K562 (cell line): ENCODE data around the gene CAST. TPM values are rescaled to one million over a fixed set of nuclear protein-coding genes. Genes with fewer than 3 reads are reported as not detected.

ENCODE experiments used
- ATAC-seq: fragments of 200-7000 bp; cut with Tn5 transposase; 3 replicates; pipeline ENCODE4 v1.9.1; 2020; ENCODE audit warnings: moderate library complexity
- BruUV-seq: library from RNA; stranded (reverse); fragments of 400-500 nt; replicated peaks from 2 replicates; lab custom pipeline; 2021; lab: Mats Ljungman, UMichigan
- CTCF ChIA-PET: fragments of 300-600 bp; formaldehyde crosslinking; extraction: SDS; loops from one replicate; lab custom pipeline; 2021; ENCODE audit warnings: low intra/inter-chr PET ratio; lab: Yijun Ruan, JAX
- POLR2A ChIA-PET: fragments of 300-600, 350-650 bp; sonication (Branson Sonifier 250); formaldehyde crosslinking; extraction: SDS; loops from one replicate; lab custom pipeline; 2021; ENCODE audit warnings: antibody characterized with exemption, inconsistent platforms; lab: Yijun Ruan, JAX
- DNase-seq, 4 experiments: peaks; one replicate each; pipeline versions ENCODE4 v3.0.0 to v3.0.0-alpha.2; 2011 to 2018; ENCODE audit warnings: low spot score in 3 of 4, mixed read lengths in 3 of 4; ENCODE audit errors: extremely low read depth in 1 of 4
- FAIRE-seq: peaks from 2 replicates; lab custom pipeline; 2011; peaks lifted over from hg19 to GRCh38; lab: Jason Lieb, UNC
- H2AFZ ChIP-seq: 2 replicates; pipeline ENCODE4 v1.6.0; 2011; ENCODE audit warnings: low read depth, low read length, control low read depth, inconsistent platforms
- H3K27ac ChIP-seq: fragments of 200-600 bp; 3 replicates; pipeline ENCODE4 v1.8.0; 2011; ENCODE audit warnings: low read depth, mild to moderate bottlenecking, control low read depth, inconsistent platforms, low read length, moderate library complexity, mixed read lengths; ENCODE audit errors: extremely low read depth
- H3K27me3 ChIP-seq, 2 experiments: fragments of 300-600 bp in 1 of 2; 2 replicates in 1 of 2; 3 replicates in 1 of 2; pipeline versions ENCODE4 v1.6.0 to v1.8.0; 2011; ENCODE audit warnings: inconsistent platforms in 2 of 2, low read length in 2 of 2, mild to moderate bottlenecking in 1 of 2, mixed read lengths in 1 of 2, moderate library complexity in 1 of 2; ENCODE audit not compliant: control insufficient read depth in 2 of 2, insufficient read depth in 2 of 2
- H3K36me3 ChIP-seq: fragments of 300-600 bp; 3 replicates; pipeline ENCODE4 v1.8.0; 2011; ENCODE audit warnings: mild to moderate bottlenecking, low read length, inconsistent platforms; ENCODE audit not compliant: control insufficient read depth, insufficient read depth
- H3K4me1 ChIP-seq, 2 experiments: fragments of 200-600 bp in 1 of 2; replicated peaks in 1 of 2; 2 replicates in 1 of 2; 3 replicates in 1 of 2; pipeline versions ENCODE4 v1.5.1 to v1.8.0; 2011; ENCODE audit warnings: inconsistent platforms in 2 of 2, low read length in 2 of 2, mild to moderate bottlenecking in 1 of 2, mixed read lengths in 1 of 2, moderate library complexity in 1 of 2; ENCODE audit not compliant: control insufficient read depth in 2 of 2, insufficient read depth in 2 of 2
- H3K4me2 ChIP-seq: 2 replicates; pipeline ENCODE4 v1.6.1; 2011; ENCODE audit warnings: low read length, control low read depth, inconsistent platforms, mixed read lengths; ENCODE audit not compliant: insufficient read depth
- H3K4me3 ChIP-seq: fragments of 200-600 bp; sonication (generic), shearing (Covaris generic); 2 replicates; pipeline ENCODE4 v1.5.1; 2016; ENCODE audit warnings: control low read depth, inconsistent platforms
- H3K79me2 ChIP-seq: fragments of 200-600 bp; 3 replicates; pipeline ENCODE4 v1.8.0; 2011; ENCODE audit warnings: low read length, inconsistent platforms; ENCODE audit not compliant: control insufficient read depth, insufficient read depth
- H3K9ac ChIP-seq, 2 experiments: 2 replicates each; pipeline versions ENCODE4 v1.6.0 to v1.6.1; 2011; ENCODE audit warnings: low read depth in 2 of 2, low read length in 2 of 2, control low read depth in 1 of 2, inconsistent platforms in 1 of 2, mild to moderate bottlenecking in 1 of 2, mixed read lengths in 1 of 2; ENCODE audit not compliant: insufficient read depth in 1 of 2
- H3K9me1 ChIP-seq: one replicate; pipeline ENCODE4 v1.6.0; 2011; ENCODE audit warnings: inconsistent platforms, mild to moderate bottlenecking, low read length, moderate library complexity; ENCODE audit not compliant: control insufficient read depth, insufficient read depth
- H3K9me3 ChIP-seq: replicated peaks from 2 replicates; pipeline ENCODE4 v1.5.1; 2011; ENCODE audit warnings: low read depth, low read length, inconsistent platforms; ENCODE audit not compliant: control insufficient read depth, insufficient read depth
- H4K20me1 ChIP-seq: replicated peaks from 2 replicates; pipeline ENCODE4 v1.6.1; 2011; ENCODE audit warnings: low read length, inconsistent platforms, mixed read lengths; ENCODE audit not compliant: control insufficient read depth, insufficient read depth
- ESRRA ChIP-seq: fragments of 450-650 bp; IDR thresholded peaks from 2 replicates; pipeline ENCODE4 v1.6.1; 2014; ENCODE audit warnings: low read depth, mild to moderate bottlenecking, moderate library complexity, borderline replicate concordance
- SMAD2 ChIP-seq: fragments of 150-350 bp; IDR thresholded peaks from 2 replicates; pipeline ENCODE4 v1.6.1; 2014; ENCODE audit warnings: low read depth, mild to moderate bottlenecking, low read length
- WGBS: fragments of 100-300 bp; shearing (Covaris generic); methylation state at CpG from one replicate; pipeline ENCODE4 v1.1.6; 2016; ENCODE audit warnings: low coverage, mixed read lengths; ENCODE audit not compliant: insufficient coverage; ENCODE audit errors: missing lambda C conversion rate; 5-methylcytosine and 5-hydroxymethylcytosine counted together
- in situ Hi-C: fragments of 300-500 bp; cut with MboI; formaldehyde crosslinking; loops from 4 replicates; pipeline ENCODE4 v1.15.0; 2018; ENCODE audit warnings: inconsistent platforms, mixed read lengths
- intact Hi-C: fragments of 100-400 bp; cut with micrococcal nuclease; formaldehyde crosslinking; loops from 2 replicates; pipeline ENCODE4 v1.14.2; 2022
- polyA plus RNA-seq, 8 experiments: library from polyadenylated mRNA; depleted of rRNA in 4 of 8; stranded (reverse) in 5 of 8; unstranded in 3 of 8; fragments of >200 nt; fragmentation: Nextera tagmentation in 2 of 8; fragmentation: Illumina TruSeq in 1 of 8; extraction: Ambion mirVana in 2 of 8; extraction: Trizol in 1 of 8; gene quantifications; 2 replicates each; pipeline versions ENCODE4 v1.2.1 to v1.2.3, GENCODE V29; 2011 to 2014; ENCODE audit warnings: inconsistent platforms in 1 of 8, missing spikeins in 1 of 8
- total RNA-seq, 7 experiments: library from RNA; depleted of rRNA in 6 of 7; stranded (reverse); fragments of >200 nt in 6 of 7; fragmentation: Illumina TruSeq in 2 of 7; extraction: Trizol in 2 of 7; gene quantifications; 2 replicates each; pipeline versions ENCODE4 v1.2.1 to v1.2.3, GENCODE V29; 2011 to 2021; ENCODE audit warnings: low replicate concordance in 1 of 7
- TF ChIP-seq, protein P1 (sequence below): sonication (generic); formaldehyde crosslinking; IDR thresholded peaks from 2 replicates; pipeline ENCODE4 v1.8.1; 2023; ENCODE audit warnings: mild to moderate bottlenecking, missing genetic modification reagents

Gene CAST
- total and polyA plus RNA-seq, 9 of the 15 experiments (the other 6 are each of a cell fraction or from before 2014, with no cell fraction given), result 55.5 to 136 (median 86.1) TPM

- Histone ChIP-seq H3K4me2 (no peak overlapping the region), H3K4me1 (peaks cover 0 to 17% of the 10 kb centered on the region in 2 experiments; a peak in 4 of 5 replicates), H4K20me1 (no peaks in the 10 kb centered on the region; the same call in 1 of the 2 replicates), H3K27ac (no peak overlapping the region), H2AFZ (no peak overlapping the region), H3K36me3 (no peaks in the 10 kb centered on the region), H3K9me3 (no peaks in the 10 kb centered on the region), H3K9ac (no peak overlapping the region), H3K27me3 (peaks cover 11 to 28% of the 10 kb centered on the region in 2 experiments; a peak in 4 of 5 replicates), H3K4me3 (no peak overlapping the region)
- in situ Hi-C loops, result no loop called here
- ATAC-seq, result no peak
- BruUV-seq, result no TSS peak
- FAIRE-seq, result no peak
- POLR2A ChIA-PET, result no interaction called here
- 5% methylated on average over 4 of the region's 4 CpGs for WGBS
- TF ChIP-seq SMAD2 (no peak), ESRRA (no peak)
- TF ChIP-seq, protein P1, sequence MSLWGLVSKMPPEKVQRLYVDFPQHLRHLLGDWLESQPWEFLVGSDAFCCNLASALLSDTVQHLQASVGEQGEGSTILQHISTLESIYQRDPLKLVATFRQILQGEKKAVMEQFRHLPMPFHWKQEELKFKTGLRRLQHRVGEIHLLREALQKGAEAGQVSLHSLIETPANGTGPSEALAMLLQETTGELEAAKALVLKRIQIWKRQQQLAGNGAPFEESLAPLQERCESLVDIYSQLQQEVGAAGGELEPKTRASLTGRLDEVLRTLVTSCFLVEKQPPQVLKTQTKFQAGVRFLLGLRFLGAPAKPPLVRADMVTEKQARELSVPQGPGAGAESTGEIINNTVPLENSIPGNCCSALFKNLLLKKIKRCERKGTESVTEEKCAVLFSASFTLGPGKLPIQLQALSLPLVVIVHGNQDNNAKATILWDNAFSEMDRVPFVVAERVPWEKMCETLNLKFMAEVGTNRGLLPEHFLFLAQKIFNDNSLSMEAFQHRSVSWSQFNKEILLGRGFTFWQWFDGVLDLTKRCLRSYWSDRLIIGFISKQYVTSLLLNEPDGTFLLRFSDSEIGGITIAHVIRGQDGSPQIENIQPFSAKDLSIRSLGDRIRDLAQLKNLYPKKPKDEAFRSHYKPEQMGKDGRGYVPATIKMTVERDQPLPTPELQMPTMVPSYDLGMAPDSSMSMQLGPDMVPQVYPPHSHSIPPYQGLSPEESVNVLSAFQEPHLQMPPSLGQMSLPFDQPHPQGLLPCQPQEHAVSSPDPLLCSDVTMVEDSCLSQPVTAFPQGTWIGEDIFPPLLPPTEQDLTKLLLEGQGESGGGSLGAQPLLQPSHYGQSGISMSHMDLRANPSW (CRISPR knock-in tag), result no peak
- TF ChIP-seq, all 486 proteins: peak for 0
- CTCF ChIA-PET, result no interaction called here
- no peak for DNase-seq
- Histone ChIP-seq H3K9me1 (no peaks in the 10 kb centered on the region), H3K79me2 (no peaks in the 10 kb centered on the region)
- intact Hi-C loops, result no loop called here
Observed at GRCh38 chr5:96659170-96659569, 3.0 kb upstream of the CAST start.
